CD4-positive, alpha-beta memory T cell (primary cell): ENCODE measurements around the gene ZDHHC14. TPM values are rescaled to one million over a fixed set of nuclear protein-coding genes. Genes with fewer than 3 reads are reported as not detected.

ENCODE experiments used
- CTCF ChIA-PET: fragments of 350-600 bp; sonication (Branson Sonifier 250); formaldehyde crosslinking; loops from one replicate; lab custom pipeline; 2021; ENCODE audit warnings: inconsistent platforms; ENCODE audit not compliant: partially characterized antibody; lab: Charles Lee
- POLR2A ChIA-PET: fragments of 350-600 bp; sonication (Branson Sonifier 250); formaldehyde crosslinking; loops from one replicate; lab custom pipeline; 2021; ENCODE audit not compliant: partially characterized antibody; lab: Charles Lee
- DNase-seq, 5 donors: peaks; one replicate each; pipeline versions ENCODE4 v3.0.0 to v3.0.0-alpha.2; 2020 to 2022; ENCODE audit warnings: mixed read lengths in 1 of 5
- H3K27ac ChIP-seq: one replicate; pipeline ENCODE4 v1.7.0; 2013; ENCODE audit warnings: low read depth, low read length
- H3K27me3 ChIP-seq: 2 replicates; pipeline ENCODE4 v1.7.0; 2013; ENCODE audit warnings: mild to moderate bottlenecking, low read length, moderate library complexity; ENCODE audit not compliant: insufficient read depth
- H3K36me3 ChIP-seq: 2 replicates; pipeline ENCODE4 v1.7.0; 2013; ENCODE audit warnings: mild to moderate bottlenecking, low read length, moderate library complexity; ENCODE audit not compliant: insufficient read depth
- H3K4me1 ChIP-seq: 2 replicates; pipeline ENCODE4 v1.7.0; 2013; ENCODE audit warnings: mild to moderate bottlenecking, low read length, moderate library complexity; ENCODE audit not compliant: insufficient read depth
- H3K4me3 ChIP-seq, 2 donors: one replicate each; pipeline ENCODE4 v1.7.0; 2013; ENCODE audit warnings: low read length in 2 of 2, mild to moderate bottlenecking in 1 of 2
- H3K9me3 ChIP-seq, 2 donors: one replicate each; pipeline ENCODE4 v1.7.0; 2013; ENCODE audit warnings: low read length in 2 of 2, control low read depth in 1 of 2; ENCODE audit not compliant: control insufficient read depth in 1 of 2
- H3K27ac Mint-ChIP-seq, 7 donors: one replicate each; pipeline ENCODE4 v1.8.0; 2020 to 2021; ENCODE audit warnings: mixed read lengths in 7 of 7, mild to moderate bottlenecking in 6 of 7, inconsistent platforms in 3 of 7, moderate library complexity in 3 of 7
- H3K27me3 Mint-ChIP-seq, 2 donors: one replicate each; pipeline ENCODE4 v1.8.0; 2020 to 2021; ENCODE audit warnings: mixed read lengths in 2 of 2
- H3K36me3 Mint-ChIP-seq, 2 donors: one replicate each; pipeline ENCODE4 v1.8.0; 2020 to 2021; ENCODE audit warnings: mixed read lengths in 2 of 2, inconsistent platforms in 1 of 2, mild to moderate bottlenecking in 1 of 2
- H3K4me1 Mint-ChIP-seq, 4 donors: one replicate each; pipeline ENCODE4 v1.8.0; 2020 to 2021; ENCODE audit warnings: mixed read lengths in 4 of 4, mild to moderate bottlenecking in 1 of 4
- H3K4me3 Mint-ChIP-seq, 8 donors: one replicate each; pipeline ENCODE4 v1.8.0; 2020 to 2021; ENCODE audit warnings: mixed read lengths in 8 of 8, mild to moderate bottlenecking in 7 of 8, moderate library complexity in 6 of 8, inconsistent platforms in 3 of 8
- H3K9me3 Mint-ChIP-seq, 8 donors: one replicate each; pipeline ENCODE4 v1.8.0; 2020 to 2021; ENCODE audit warnings: mixed read lengths in 8 of 8, mild to moderate bottlenecking in 5 of 8, inconsistent platforms in 3 of 8, moderate library complexity in 1 of 8
- intact Hi-C: fragments of 100-400 bp; cut with micrococcal nuclease; formaldehyde crosslinking; loops from one replicate; pipeline ENCODE4 v1.15.1; 2023
- polyA plus RNA-seq, 2 donors: library from polyadenylated mRNA; unstranded; fragments of 300-500 nt; fragmentation: Illumina TruSeq; gene quantifications; one replicate each; pipeline ENCODE4 v1.2.3, GENCODE V29; 2021
- total RNA-seq, 2 experiments: library from RNA; stranded (reverse); gene quantifications; one replicate each; pipeline ENCODE4 v1.2.3, GENCODE V29; 2021

ZDHHC14 gene
- total and polyA plus RNA-seq, 4 experiments from 2014 or later, result 1.5 to 1.9 (median 1.7) TPM

GRCh38 chr6:157450931-157451742 is 70.1 kb downstream of the ZDHHC14 start:
- no peaks in the 10 kb centered on the region for H3K9me3 Mint-ChIP-seq
- H3K36me3 ChIP-seq, result no peaks in the 10 kb centered on the region
- no peak overlapping the region for H3K4me3 ChIP-seq
- no peaks in the 10 kb centered on the region for H3K9me3 ChIP-seq
- H3K27ac ChIP-seq, result no peak overlapping the region
- peaks cover 1 to 6% (median 2%) of the 10 kb centered on the region in 4 donors for H3K4me1 Mint-ChIP-seq
- no peak for DNase-seq
- intact Hi-C loops, result no loop called here
- H3K36me3 Mint-ChIP-seq, result no peaks in the 10 kb centered on the region
- H3K27me3 Mint-ChIP-seq, result no peaks in the 10 kb centered on the region
- peaks cover 2% of the 10 kb centered on the region for H3K4me1 ChIP-seq
- CTCF ChIA-PET, result interaction anchor here (0.6 kb wide), 1 partner anchor 31 kb away, joined by 3 read pairs; no protein-coding TSS in a partner anchor
- H3K4me3 Mint-ChIP-seq, result no peak overlapping the region
- no peaks in the 10 kb centered on the region for H3K27me3 ChIP-seq
- POLR2A ChIA-PET, result no interaction called here
- no peak overlapping the region for H3K27ac Mint-ChIP-seq

DNA sequence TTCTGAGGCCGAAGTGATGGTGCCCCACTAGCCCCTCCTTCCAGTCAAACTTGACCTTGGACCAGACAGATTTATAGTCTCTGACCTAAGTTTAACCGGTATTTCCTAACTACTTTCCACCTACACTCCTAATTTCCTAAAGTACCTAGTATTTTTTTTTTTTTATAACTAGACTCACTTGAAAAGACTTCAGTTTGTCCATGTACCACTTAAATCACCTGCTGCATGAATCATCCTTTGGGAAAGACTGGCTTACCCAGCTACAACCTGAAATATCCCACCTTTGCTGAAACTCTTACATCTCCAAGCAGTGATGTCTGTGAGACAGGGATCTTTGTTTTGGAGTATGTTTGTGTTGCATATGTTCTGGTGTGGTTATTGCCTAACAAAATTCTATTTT is 71.1 kb downstream of the ZDHHC14 start:
- Histone ChIP-seq H3K27ac (no peak overlapping the region), H3K36me3 (no peaks in the 10 kb centered on the region), H3K27me3 (no peaks in the 10 kb centered on the region), H3K4me1 (peaks cover 9% of the 10 kb centered on the region), H3K9me3 (no peaks in the 10 kb centered on the region), H3K4me3 (no peak overlapping the region)
- Mint-ChIP-seq H3K27me3 (no peaks in the 10 kb centered on the region), H3K36me3 (no peaks in the 10 kb centered on the region), H3K4me3 (no peak overlapping the region), H3K4me1 (peaks cover 5 to 12% (median 7%) of the 10 kb centered on the region in 4 donors), H3K9me3 (no peaks in the 10 kb centered on the region), H3K27ac (no peak overlapping the region)
- POLR2A ChIA-PET, result no interaction called here
- intact Hi-C loops, result no loop called here
- no peak for DNase-seq
- CTCF ChIA-PET, result no interaction called here

DNA sequence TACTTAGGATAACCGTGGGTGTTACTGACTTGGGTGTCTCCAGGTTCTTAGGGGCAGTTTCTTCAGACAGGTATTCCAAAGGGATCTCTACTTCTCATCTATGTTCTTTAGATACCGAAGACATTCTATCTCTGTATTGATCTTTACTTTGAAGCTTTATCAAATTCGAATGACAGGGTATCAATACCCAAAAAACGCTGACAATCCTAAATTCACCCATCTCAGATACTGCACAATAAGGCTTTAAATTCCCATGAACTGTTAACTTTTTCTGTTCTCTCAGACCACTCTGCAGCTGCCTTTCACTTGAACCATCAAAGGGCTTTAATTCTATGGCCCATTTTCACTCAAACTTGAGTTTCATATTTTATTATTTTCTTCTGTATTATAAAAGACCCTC is 72.1 kb downstream of the ZDHHC14 start:
- peaks cover 5 to 12% (median 8%) of the 10 kb centered on the region in 4 donors for H3K4me1 Mint-ChIP-seq
- H3K36me3 ChIP-seq, result no peaks in the 10 kb centered on the region
- peaks cover 9% of the 10 kb centered on the region for H3K4me1 ChIP-seq
- no peak for DNase-seq
- ChIA-PET CTCF (no interaction called here), POLR2A (no interaction called here)
- no peaks in the 10 kb centered on the region for H3K27me3 ChIP-seq
- no peak overlapping the region for H3K27ac ChIP-seq
- H3K27me3 Mint-ChIP-seq, result no peaks in the 10 kb centered on the region
- H3K36me3 Mint-ChIP-seq, result no peaks in the 10 kb centered on the region
- H3K4me3 Mint-ChIP-seq, result peak overlapping the region in 1 of 8 donors; percentile 50
- no peaks in the 10 kb centered on the region for H3K9me3 ChIP-seq
- no peak overlapping the region for H3K4me3 ChIP-seq
- intact Hi-C loops, result no loop called here
- no peak overlapping the region for H3K27ac Mint-ChIP-seq
- no peaks in the 10 kb centered on the region for H3K9me3 Mint-ChIP-seq

GRCh38 chr6:157453978-157454377 is 73.0 kb downstream of the ZDHHC14 start:
- Histone ChIP-seq H3K4me3 (no peak overlapping the region), H3K9me3 (no peaks in the 10 kb centered on the region), H3K27me3 (no peaks in the 10 kb centered on the region), H3K36me3 (no peaks in the 10 kb centered on the region), H3K4me1 (peaks cover 9% of the 10 kb centered on the region), H3K27ac (no peak overlapping the region)
- POLR2A ChIA-PET, result no interaction called here
- H3K27me3 Mint-ChIP-seq, result no peaks in the 10 kb centered on the region
- intact Hi-C loops, result no loop called here
- no peak overlapping the region for H3K4me3 Mint-ChIP-seq
- H3K27ac Mint-ChIP-seq, result no peak overlapping the region
- no peak for DNase-seq
- H3K9me3 Mint-ChIP-seq, result no peaks in the 10 kb centered on the region
- CTCF ChIA-PET, result no interaction called here
- H3K4me1 Mint-ChIP-seq, result peaks cover 5 to 12% (median 8%) of the 10 kb centered on the region in 4 donors
- no peaks in the 10 kb centered on the region for H3K36me3 Mint-ChIP-seq

- H3K27ac ChIP-seq, result no peak overlapping the region
- intact Hi-C loops, result no loop called here
- Mint-ChIP-seq H3K4me1 (peaks cover 5 to 12% (median 8%) of the 10 kb centered on the region in 4 donors), H3K9me3 (no peaks in the 10 kb centered on the region), H3K27ac (no peak overlapping the region), H3K36me3 (no peaks in the 10 kb centered on the region), H3K4me3 (no peak overlapping the region), H3K27me3 (no peaks in the 10 kb centered on the region)
- no peak for DNase-seq
- ChIA-PET CTCF (no interaction called here), POLR2A (no interaction called here)
- no peak overlapping the region for H3K4me3 ChIP-seq
- no peaks in the 10 kb centered on the region for H3K27me3 ChIP-seq
- H3K36me3 ChIP-seq, result no peaks in the 10 kb centered on the region
- H3K9me3 ChIP-seq, result no peaks in the 10 kb centered on the region
- H3K4me1 ChIP-seq, result peaks cover 9% of the 10 kb centered on the region
These were observed 74.0 kb downstream of the ZDHHC14 start for GRCh38 chr6:157454762-157455714.

- POLR2A ChIA-PET, result no interaction called here
- Mint-ChIP-seq H3K36me3 (no peaks in the 10 kb centered on the region), H3K4me3 (peak overlapping the region in 3 of 8 donors; percentile 3 to 60 (median 5)), H3K27ac (peak overlapping the region in 2 of 7 donors; percentile 10 to 36), H3K4me1 (peaks cover 10 to 19% (median 13%) of the 10 kb centered on the region in 4 donors), H3K9me3 (no peaks in the 10 kb centered on the region), H3K27me3 (no peaks in the 10 kb centered on the region)
- no peaks in the 10 kb centered on the region for H3K9me3 ChIP-seq
- no peak overlapping the region for H3K27ac ChIP-seq
- H3K4me1 ChIP-seq, result peaks cover 15% of the 10 kb centered on the region
- no peaks in the 10 kb centered on the region for H3K36me3 ChIP-seq
- CTCF ChIA-PET, result no interaction called here
- no peak overlapping the region for H3K4me3 ChIP-seq
- DNase-seq, result no peak
- intact Hi-C loops, result no loop called here
- H3K27me3 ChIP-seq, result no peaks in the 10 kb centered on the region
These were observed 74.9 kb downstream of the ZDHHC14 start for GRCh38 chr6:157455731-157456523.
